ES-I3 (cell line): ENCODE measurements around the gene TUBB6.

Experiments used
- H3K36me3 ChIP-seq: 2 replicates; pipeline ENCODE4 v1.6.1; 2013; ENCODE audit warnings: mild to moderate bottlenecking, low read length, control low read depth, moderate library complexity; ENCODE audit not compliant: insufficient read depth
- H3K4me1 ChIP-seq: 2 replicates; pipeline ENCODE4 v1.6.1; 2013; ENCODE audit warnings: mild to moderate bottlenecking, control low read depth, low read length; ENCODE audit not compliant: insufficient read depth
- H3K9ac ChIP-seq: 2 replicates; pipeline ENCODE4 v1.6.1; 2013; ENCODE audit warnings: low read depth, mild to moderate bottlenecking, low read length, moderate library complexity
- H3K9me3 ChIP-seq: 2 replicates; pipeline ENCODE4 v1.6.1; 2013; ENCODE audit warnings: mild to moderate bottlenecking, low read length, moderate library complexity; ENCODE audit not compliant: control insufficient read depth, insufficient read depth

TUBB6 gene

DNA sequence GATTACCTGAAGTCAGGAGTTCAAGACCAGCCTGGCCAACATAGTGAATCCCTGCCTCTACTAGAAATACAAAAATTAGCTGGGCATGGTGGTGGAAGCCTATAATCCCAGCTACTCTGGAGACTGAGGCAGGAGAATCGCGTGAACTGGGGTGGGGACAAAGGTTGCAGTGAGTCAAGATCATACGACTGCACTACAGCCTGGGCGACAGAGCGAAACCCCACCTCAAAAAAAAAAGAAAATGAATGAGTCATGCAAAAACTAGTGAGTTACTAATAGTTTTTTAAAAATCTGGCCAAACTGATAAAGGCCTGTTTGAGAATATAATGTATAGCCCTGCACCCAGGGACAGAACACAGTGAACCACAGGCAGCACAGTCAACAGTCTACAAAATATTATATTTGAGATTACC, 51.5 kb downstream of the TUBB6 start:
- H3K36me3 ChIP-seq, result peaks cover 15% of the 10 kb centered on the region
- H3K9me3 ChIP-seq, result no peaks in the 10 kb centered on the region
- no peak overlapping the region for H3K9ac ChIP-seq
- H3K4me1 ChIP-seq, result no peaks in the 10 kb centered on the region

DNA sequence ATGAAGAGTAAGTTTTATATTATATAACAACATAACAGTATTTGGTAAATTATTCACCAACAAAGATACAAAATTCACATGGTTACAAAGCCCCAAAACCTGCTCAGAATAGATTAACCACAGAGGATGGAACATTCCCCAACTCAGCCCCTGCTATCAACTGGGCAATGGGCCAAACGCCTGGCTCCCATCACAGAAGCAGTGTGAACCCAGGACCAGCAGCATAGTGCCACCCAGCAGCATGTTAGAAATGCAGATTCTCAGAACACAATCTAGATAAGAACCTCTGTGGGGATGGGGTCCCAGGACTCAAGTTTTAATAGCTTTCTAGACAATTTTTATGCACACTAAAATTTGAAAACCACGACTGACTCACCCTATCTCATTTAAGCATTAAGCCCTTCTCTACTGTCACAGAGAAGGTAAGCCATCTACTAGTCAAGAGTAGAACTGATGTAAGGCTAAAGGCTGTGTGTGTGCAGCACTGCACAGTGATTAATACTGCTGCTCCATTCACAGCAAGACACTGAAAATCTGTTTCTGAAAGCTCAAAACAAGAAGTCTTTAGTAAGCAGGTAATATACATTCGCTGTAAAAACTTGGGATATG, 53.8 kb downstream of the TUBB6 start:
- peaks cover 21% of the 10 kb centered on the region for H3K36me3 ChIP-seq
- H3K9ac ChIP-seq, result no peak overlapping the region
- no peaks in the 10 kb centered on the region for H3K4me1 ChIP-seq
- no peaks in the 10 kb centered on the region for H3K9me3 ChIP-seq

DNA sequence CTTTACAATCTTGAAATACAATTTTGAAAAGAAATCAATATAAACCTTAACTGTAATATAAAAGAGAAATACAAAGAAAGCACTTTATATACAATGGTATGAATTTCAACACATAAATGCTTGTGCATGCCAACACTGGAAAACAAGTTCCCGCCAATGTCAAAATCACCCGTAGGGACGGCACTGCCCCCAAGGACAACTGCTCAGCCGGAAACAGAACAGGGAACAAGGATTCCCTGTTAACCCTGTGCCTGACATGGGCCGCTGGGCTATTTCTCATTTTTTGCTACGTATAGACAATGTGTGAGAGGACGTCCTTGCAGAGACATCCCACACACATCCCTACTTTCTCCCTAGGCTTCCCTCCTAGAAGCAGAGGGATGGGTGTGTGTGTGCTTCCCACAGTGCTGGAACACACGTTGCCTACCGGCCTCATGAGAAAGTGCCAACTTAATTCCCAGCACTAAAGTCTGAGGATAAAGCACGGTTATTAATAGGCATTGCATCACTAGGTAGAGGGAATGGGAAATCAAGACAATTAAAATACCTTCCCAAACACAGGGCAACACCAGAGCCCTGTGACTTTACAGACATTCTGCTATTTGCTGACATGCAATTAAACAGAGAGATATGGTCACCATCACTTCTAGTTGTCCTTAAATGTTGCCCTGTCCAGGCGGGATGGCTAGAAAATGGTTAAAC, 54.6 kb downstream of the TUBB6 start:
- Histone ChIP-seq H3K9me3 (no peaks in the 10 kb centered on the region), H3K36me3 (peaks cover 21% of the 10 kb centered on the region), H3K4me1 (no peaks in the 10 kb centered on the region), H3K9ac (no peak overlapping the region)

DNA sequence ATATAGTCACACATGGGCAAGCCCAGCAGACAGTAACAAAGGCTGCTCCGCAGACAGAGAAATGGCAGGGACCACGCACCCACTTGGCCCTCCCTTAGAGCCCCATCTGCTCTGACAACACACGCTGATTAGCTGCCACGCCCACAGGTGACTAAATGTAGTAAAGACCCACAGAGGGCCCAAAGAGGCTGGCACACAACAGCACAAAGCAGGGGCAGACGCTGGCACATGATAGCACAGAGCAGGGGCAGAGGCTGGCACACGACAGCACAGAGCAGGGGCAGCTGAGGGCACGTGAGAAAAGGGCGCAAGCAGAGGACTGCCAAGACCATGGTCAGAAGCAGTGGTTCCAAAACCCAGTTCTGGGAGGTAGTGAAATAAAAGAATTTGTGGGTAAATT, 58.3 kb downstream of the TUBB6 start:
- Histone ChIP-seq H3K36me3 (peaks cover 9% of the 10 kb centered on the region; the same call in 1 of the 2 replicates), H3K4me1 (no peaks in the 10 kb centered on the region), H3K9ac (no peak overlapping the region)

DNA sequence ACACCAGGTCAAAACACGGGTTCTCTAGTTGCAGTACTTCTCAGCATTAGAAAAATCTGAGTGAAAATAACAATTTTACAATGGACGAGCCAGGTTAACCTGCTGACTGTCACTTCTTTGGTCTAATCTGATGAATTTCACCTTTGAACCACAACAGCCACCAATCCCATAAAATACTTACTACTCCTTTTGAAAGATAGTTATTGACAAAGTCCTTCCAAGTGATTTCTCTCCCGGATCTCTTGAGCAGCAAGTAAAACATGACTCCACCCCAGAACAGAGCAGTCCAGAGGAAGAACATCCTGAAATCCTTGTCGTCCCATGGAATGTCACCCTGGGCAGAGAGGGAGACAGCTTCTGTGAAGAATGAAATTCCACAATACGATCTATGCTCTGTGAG, 58.7 kb downstream of the TUBB6 start:
- no peaks in the 10 kb centered on the region for H3K4me1 ChIP-seq
- peaks cover 9% of the 10 kb centered on the region; the same call in 1 of the 2 replicates for H3K36me3 ChIP-seq
- H3K9ac ChIP-seq, result no peak overlapping the region
- no peaks in the 10 kb centered on the region for H3K9me3 ChIP-seq

More for the DNA sequence above, 58.3 kb downstream of the TUBB6 start:
- H3K9me3 ChIP-seq, result no peaks in the 10 kb centered on the region

DNA sequence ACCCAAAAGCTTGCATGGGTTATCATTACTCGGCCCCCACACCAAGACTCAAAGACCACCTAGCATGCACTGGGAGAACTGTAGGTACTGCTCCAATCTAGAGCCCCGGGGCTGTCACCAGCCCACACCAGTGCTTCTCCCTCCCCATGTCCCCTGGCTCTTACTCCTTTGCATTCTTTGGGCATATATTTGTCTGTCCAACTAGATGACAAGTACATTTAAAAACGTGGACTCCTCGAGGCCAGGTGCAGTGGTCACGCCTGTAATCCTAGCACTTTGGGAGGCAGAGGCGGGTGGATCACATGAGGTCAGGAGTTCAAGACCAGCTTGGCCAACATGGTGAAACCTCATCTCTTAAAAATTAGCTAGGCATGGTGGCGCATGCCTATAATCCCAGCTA, 61.2 kb downstream of the TUBB6 start:
- Histone ChIP-seq H3K4me1 (peaks cover 4% of the 10 kb centered on the region; the same call in 1 of the 2 replicates), H3K9ac (no peak overlapping the region), H3K9me3 (no peaks in the 10 kb centered on the region), H3K36me3 (peaks cover 9% of the 10 kb centered on the region; the same call in 1 of the 2 replicates)

DNA sequence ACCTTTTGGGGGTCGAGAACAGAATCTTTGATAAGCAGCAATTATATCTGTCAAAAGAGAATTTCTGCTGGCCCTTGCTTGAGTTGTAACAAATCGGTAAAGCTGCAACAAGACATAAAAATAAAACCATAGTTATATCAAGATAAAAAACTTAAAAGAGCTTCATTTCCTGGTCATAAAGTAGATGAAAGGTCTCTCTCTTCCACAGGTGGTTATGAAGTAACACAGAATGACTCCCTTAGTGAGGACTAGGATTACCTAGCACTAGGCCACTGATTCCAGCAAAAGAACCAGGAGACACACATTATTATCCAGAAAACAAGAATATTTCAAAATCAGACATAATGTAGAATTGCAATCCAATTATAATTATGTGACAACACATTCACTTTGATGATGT, 63.5 kb downstream of the TUBB6 start:
- Histone ChIP-seq H3K9me3 (no peaks in the 10 kb centered on the region), H3K4me1 (peaks cover 7% of the 10 kb centered on the region; the same call in 1 of the 2 replicates), H3K36me3 (no peaks in the 10 kb centered on the region; the same call in 1 of the 2 replicates), H3K9ac (no peak overlapping the region)

DNA sequence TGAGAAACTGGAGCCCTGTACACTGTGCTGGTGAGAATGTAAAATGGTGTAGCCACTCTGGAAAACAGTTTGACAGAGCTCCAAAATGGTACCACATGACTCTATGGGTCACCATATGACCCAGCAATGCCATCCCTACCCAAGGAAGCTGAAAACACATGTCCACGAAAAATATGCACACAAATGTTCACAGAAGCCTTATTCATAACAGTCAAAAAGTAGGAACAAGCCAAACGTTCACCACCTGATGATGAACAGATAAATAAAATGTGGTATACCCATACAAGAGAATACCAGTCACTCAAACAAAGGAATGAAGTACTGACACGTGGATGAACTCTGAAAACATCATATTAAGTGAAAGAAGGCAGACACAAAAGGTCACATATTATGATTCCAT, 64.4 kb downstream of the TUBB6 start:
- H3K9ac ChIP-seq, result no peak overlapping the region
- H3K36me3 ChIP-seq, result no peaks in the 10 kb centered on the region
- H3K9me3 ChIP-seq, result no peaks in the 10 kb centered on the region
- H3K4me1 ChIP-seq, result peaks cover 7% of the 10 kb centered on the region; the same call in 1 of the 2 replicates

DNA sequence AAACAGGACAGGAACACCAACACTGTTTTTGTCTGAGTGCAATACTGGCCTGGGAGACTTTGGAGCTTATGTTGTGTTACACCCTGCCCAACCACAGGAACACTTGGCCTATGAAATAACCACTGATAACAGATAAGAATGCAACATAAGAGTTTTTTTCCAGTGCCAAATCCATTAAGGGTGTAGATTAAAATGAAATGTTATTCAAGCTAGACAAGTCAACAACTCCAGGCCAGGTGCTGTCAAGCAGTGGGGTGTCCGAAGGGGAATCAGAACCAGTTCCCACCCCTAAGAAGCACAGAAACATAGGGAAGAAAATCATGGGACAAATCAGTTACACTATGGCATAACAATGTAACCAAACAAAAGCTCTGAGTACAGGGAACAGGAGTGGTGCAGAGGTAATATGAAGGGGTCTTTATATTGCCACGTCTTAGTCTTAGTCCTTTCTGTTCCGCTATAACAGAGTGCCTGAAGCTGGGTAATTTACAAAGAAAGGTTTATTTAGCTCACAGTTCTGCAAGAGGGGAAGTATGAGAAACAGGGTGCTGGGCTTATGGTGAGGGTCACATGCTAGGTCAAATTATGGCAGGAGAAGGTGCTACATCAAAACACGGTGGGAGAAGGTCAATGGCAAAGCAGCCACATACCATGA, 65.2 kb downstream of the TUBB6 start:
- no peak overlapping the region for H3K9ac ChIP-seq
- H3K9me3 ChIP-seq, result no peaks in the 10 kb centered on the region
- H3K4me1 ChIP-seq, result peaks cover 7% of the 10 kb centered on the region; the same call in 1 of the 2 replicates
- H3K36me3 ChIP-seq, result no peaks in the 10 kb centered on the region

DNA sequence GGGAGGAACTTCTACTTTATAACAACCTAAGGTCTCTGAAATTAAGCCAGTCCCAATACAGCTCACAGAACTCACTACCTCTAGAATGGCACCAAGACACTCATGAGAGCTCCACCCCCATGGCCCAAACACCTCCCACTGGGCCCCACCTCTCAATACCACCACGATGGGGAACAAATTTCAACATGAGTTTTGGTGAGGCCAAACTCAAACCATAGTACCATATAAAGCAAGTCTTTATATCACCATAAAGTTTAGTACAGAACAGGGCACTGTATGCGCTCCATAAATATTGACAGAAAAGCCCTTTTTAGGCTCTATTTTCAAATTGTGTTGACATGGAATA, 65.7 kb downstream of the TUBB6 start:
- H3K36me3 ChIP-seq, result no peaks in the 10 kb centered on the region
- H3K9ac ChIP-seq, result no peak overlapping the region
- H3K9me3 ChIP-seq, result no peaks in the 10 kb centered on the region
- H3K4me1 ChIP-seq, result peaks cover 7% of the 10 kb centered on the region; the same call in 1 of the 2 replicates

DNA sequence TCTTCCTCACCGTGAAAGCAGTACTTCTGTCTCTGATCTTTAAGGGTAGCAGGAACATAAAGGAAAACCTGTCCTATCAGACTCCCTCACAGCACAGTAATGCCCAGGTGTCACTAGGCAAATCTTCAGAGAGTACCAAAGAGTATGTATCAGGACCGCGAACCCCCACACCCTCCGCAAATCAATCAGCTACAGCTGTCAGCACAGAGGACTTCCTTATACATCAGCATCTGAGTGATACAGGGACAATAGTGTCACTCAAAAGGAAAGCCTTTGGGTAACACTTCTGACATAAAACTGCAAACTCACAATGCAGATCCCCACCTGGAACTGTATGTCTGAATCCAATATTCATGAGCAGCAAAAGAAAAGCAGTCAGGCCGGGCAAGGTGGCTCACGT, 66.4 kb downstream of the TUBB6 start:
- Histone ChIP-seq H3K4me1 (peaks cover 7% of the 10 kb centered on the region; the same call in 1 of the 2 replicates), H3K9ac (no peak overlapping the region), H3K9me3 (no peaks in the 10 kb centered on the region), H3K36me3 (no peaks in the 10 kb centered on the region)
